SK-N-SH (cell line): ENCODE measurements around the gene SHROOM3. TPM values are rescaled to one million over a fixed set of nuclear protein-coding genes. Genes with fewer than 3 reads are reported as not detected.

ENCODE experiments used
- CTCF ChIA-PET: fragments of 300-600, 350-600 bp; formaldehyde crosslinking; extraction: SDS; loops from one replicate; lab custom pipeline; 2021; lab: Yijun Ruan, JAX
- POLR2A ChIA-PET: fragments of 350-600 bp; sonication (Branson Sonifier 250); formaldehyde crosslinking; extraction: SDS; loops from one replicate; lab custom pipeline; 2020; ENCODE audit warnings: antibody characterized with exemption, inconsistent platforms; lab: Yijun Ruan, JAX
- DNase-seq: peaks from one replicate; pipeline ENCODE4 v3.0.0; 2012
- H2AFZ ChIP-seq: fragments of 200-600 bp; sonication (generic); 2 replicates; pipeline ENCODE4 v1.8.1; 2016; ENCODE audit warnings: antibody characterized with exemption, mild to moderate bottlenecking, low read depth
- H3F3A ChIP-seq: fragments of 200-600 bp; sonication (generic); replicated peaks from 2 replicates; pipeline ENCODE3; 2016; ENCODE audit warnings: antibody characterized with exemption, mild to moderate bottlenecking; ENCODE audit not compliant: insufficient read depth
- H3K27ac ChIP-seq, 2 experiments: fragments of 200-500 bp in 1 of 2; fragments of 200-600 bp in 1 of 2; sonication (Bioruptor generic) in 1 of 2; sonication (generic), shearing (Covaris generic) in 1 of 2; 2 replicates each; pipeline versions ENCODE4 v1.5.1 to v1.6.1; 2014 to 2016; ENCODE audit warnings: low read depth in 2 of 2, inconsistent platforms in 1 of 2, low read length in 1 of 2, mild to moderate bottlenecking in 1 of 2, mixed read lengths in 1 of 2
- H3K27me3 ChIP-seq: fragments of 200-600 bp; sonication (generic), shearing (Covaris generic); 2 replicates; pipeline ENCODE4 v1.6.1; 2016; ENCODE audit warnings: mixed run types; ENCODE audit not compliant: insufficient read depth
- H3K36me3 ChIP-seq, 2 experiments: fragments of 200-500 bp in 1 of 2; fragments of 200-600 bp in 1 of 2; sonication (Bioruptor generic) in 1 of 2; sonication (generic) in 1 of 2; replicated peaks in 1 of 2; 2 replicates each; pipeline versions ENCODE3 to v1.5.1; 2014 to 2016; ENCODE audit warnings: low read length in 1 of 2, mild to moderate bottlenecking in 1 of 2; ENCODE audit not compliant: insufficient read depth in 2 of 2, control insufficient read depth in 1 of 2
- H3K4me1 ChIP-seq, 2 experiments: fragments of 200-500 bp in 1 of 2; fragments of 200-600 bp in 1 of 2; sonication (Bioruptor generic) in 1 of 2; sonication (generic), shearing (Covaris generic) in 1 of 2; 2 replicates each; pipeline versions ENCODE4 v1.5.1 to v1.6.1; 2014 to 2016; ENCODE audit warnings: low read depth in 1 of 2, low read length in 1 of 2, mixed run types in 1 of 2; ENCODE audit not compliant: insufficient read depth in 2 of 2, control insufficient read depth in 1 of 2
- H3K4me2 ChIP-seq: fragments of 200-600 bp; sonication (generic), shearing (Covaris generic); 2 replicates; pipeline ENCODE4 v1.6.1; 2017; ENCODE audit warnings: mixed run types
- H3K4me3 ChIP-seq, 2 experiments: fragments of 200-500 bp in 1 of 2; fragments of 200-600 bp in 1 of 2; sonication (Bioruptor generic) in 1 of 2; sonication (generic), shearing (Covaris generic) in 1 of 2; 2 replicates each; pipeline versions ENCODE4 v1.5.1 to v1.8.1; 2014 to 2016; ENCODE audit warnings: low read depth in 2 of 2, inconsistent platforms in 1 of 2, low read length in 1 of 2, mild to moderate bottlenecking in 1 of 2, mixed read lengths in 1 of 2, moderate library complexity in 1 of 2
- H3K79me2 ChIP-seq: fragments of 200-600 bp; sonication (generic); 2 replicates; pipeline ENCODE4 v1.8.1; 2017; ENCODE audit warnings: mild to moderate bottlenecking; ENCODE audit not compliant: insufficient read depth
- H3K9ac ChIP-seq: fragments of 200-600 bp; sonication (generic); 2 replicates; pipeline ENCODE4 v1.6.1; 2017; ENCODE audit warnings: mixed run types
- H3K9me2 ChIP-seq: fragments of 200-600 bp; sonication (generic); 2 replicates; pipeline ENCODE4 v1.6.1; 2017; ENCODE audit warnings: mixed run types
- H3K9me3 ChIP-seq: fragments of 200-600 bp; sonication (generic); 2 replicates; pipeline ENCODE4 v1.6.1; 2017; ENCODE audit warnings: mixed run types, mild to moderate bottlenecking, moderate library complexity
- H4K20me1 ChIP-seq: fragments of 200-600 bp; sonication (generic); 2 replicates; pipeline ENCODE4 v1.6.1; 2017; ENCODE audit warnings: mild to moderate bottlenecking, mixed run types; ENCODE audit not compliant: insufficient read depth
- EZH2phosphoT487 ChIP-seq: fragments of 200-600 bp; sonication (generic); IDR thresholded peaks from 2 replicates; pipeline ENCODE4 v1.6.1; 2017; ENCODE audit warnings: low read depth, mixed run types, mild to moderate bottlenecking, antibody characterized with exemption, moderate library complexity, borderline replicate concordance
- GABPA ChIP-seq: IDR thresholded peaks from 2 replicates; pipeline ENCODE4 v1.4.0; 2012; ENCODE audit warnings: low read depth, mild to moderate bottlenecking
- JUND ChIP-seq: IDR thresholded peaks from 2 replicates; pipeline ENCODE4 v1.4.0; 2012
- MAX ChIP-seq: IDR thresholded peaks from 2 replicates; pipeline ENCODE4 v1.4.0; 2012; ENCODE audit warnings: low read depth
- NFIC ChIP-seq: IDR thresholded peaks from 2 replicates; pipeline ENCODE4 v1.4.0; 2012; ENCODE audit warnings: borderline replicate concordance
- REST ChIP-seq: IDR thresholded peaks from 2 replicates; pipeline ENCODE4 v1.6.1; 2012; ENCODE audit warnings: mild to moderate bottlenecking, low read depth, low read length, moderate library complexity
- RXRA ChIP-seq: IDR thresholded peaks from 2 replicates; pipeline ENCODE4 v1.4.0; 2012; ENCODE audit warnings: low read depth, mild to moderate bottlenecking, borderline replicate concordance
- TAF1 ChIP-seq: IDR thresholded peaks from 2 replicates; pipeline ENCODE4 v1.6.1; 2012; ENCODE audit warnings: low read depth, mild to moderate bottlenecking, low read length, moderate library complexity, borderline replicate concordance
- USF2 ChIP-seq: fragments of 150-350 bp; IDR thresholded peaks from 2 replicates; pipeline ENCODE4 v1.6.1; 2017; ENCODE audit warnings: antibody characterized with exemption, low read length, low read depth, borderline replicate concordance
- WGBS: methylation state at CpG from one replicate; pipeline ENCODE4 v1.1.6; 2017; ENCODE audit warnings: low lambda C conversion rate; 5-methylcytosine and 5-hydroxymethylcytosine counted together
- polyA plus RNA-seq, 3 experiments: library from polyadenylated mRNA; depleted of rRNA; stranded (reverse); fragments of >200 nt; gene quantifications; 2 replicates each; pipeline ENCODE4 v1.2.3, GENCODE V29; 2012

The SHROOM3 gene
- polyA plus RNA-seq, 1 of the 3 experiments (the other 2 are of a cell fraction), result 4.3 TPM

GRCh38 chr4:76576824-76577223, 141.8 kb downstream of the SHROOM3 start (continued):
- no peak for TF ChIP-seq USF2
- TF ChIP-seq NFIC, result no peak
- no peak for TF ChIP-seq RXRA
- TF ChIP-seq MAX, result no peak
- no peak for TF ChIP-seq EZH2phosphoT487
- TF ChIP-seq TAF1, result no peak
- TF ChIP-seq JUND, result no peak

GRCh38 chr4:76578002-76578560, 143.1 kb downstream of the SHROOM3 start:
- Histone ChIP-seq H3K4me1 (peaks cover 12 to 33% of the 10 kb centered on the region in 2 experiments; a peak in 3 of 4 replicates), H3K9me2 (no peaks in the 10 kb centered on the region), H3K9ac (no peak overlapping the region), H3K4me2 (no peak overlapping the region), H3K9me3 (no peaks in the 10 kb centered on the region), H3F3A (peaks cover 4% of the 10 kb centered on the region), H3K27me3 (no peaks in the 10 kb centered on the region), H3K27ac (no peak overlapping the region), H3K4me3 (no peak overlapping the region), H3K36me3 (no peaks in the 10 kb centered on the region), H3K79me2 (no peaks in the 10 kb centered on the region), H2AFZ (no peak overlapping the region), H4K20me1 (no peaks in the 10 kb centered on the region)
- TF ChIP-seq GABPA (no peak), REST (no peak)
- CTCF ChIA-PET, result no interaction called here
- WGBS, result 90% methylated on average over 2 of the region's 2 CpGs
- DNase-seq, result no peak
- POLR2A ChIA-PET, result no interaction called here
